GM12878 (cell line): ENCODE measurements around the gene VWA7. TPM values are rescaled to one million over a fixed set of nuclear protein-coding genes. Genes with fewer than 3 reads are reported as not detected.

Experiments
- ATAC-seq: fragments of 200-7000 bp; cut with Tn5 transposase; 3 replicates; pipeline ENCODE4 v1.9.1; 2020; ENCODE audit warnings: mild to moderate bottlenecking, moderate library complexity
- BruUV-seq: library from RNA; stranded (reverse); fragments of 400-500 nt; replicated peaks from 2 replicates; lab custom pipeline; 2021; lab: Mats Ljungman, UMichigan
- CTCF ChIA-PET: fragments of 300-600 bp; sonication (Branson Sonifier 250); formaldehyde crosslinking; extraction: SDS; loops from one replicate; lab custom pipeline; 2021; ENCODE audit warnings: inconsistent platforms; lab: Yijun Ruan, JAX
- POLR2A ChIA-PET: fragments of 350-600 bp; formaldehyde crosslinking; extraction: SDS; loops from one replicate; lab custom pipeline; 2021; ENCODE audit warnings: inconsistent platforms; lab: Charles Lee
- RAD21 ChIA-PET: fragments of 300-600 bp; sonication (Branson Sonifier 250); formaldehyde crosslinking; loops from one replicate; lab custom pipeline; 2023; ENCODE audit warnings: antibody characterized with exemption; ENCODE audit not compliant: unreplicated experiment; lab: Charles Lee
- SMC1A ChIA-PET: fragments of 300-600 bp; sonication (Branson Sonifier 250); formaldehyde crosslinking; loops from one replicate; lab custom pipeline; 2023; ENCODE audit not compliant: unreplicated experiment, uncharacterized antibody; lab: Charles Lee
- DNase-seq: peaks from one replicate; pipeline ENCODE4 v3.0.0-alpha.2; 2011; ENCODE audit warnings: low read depth, low spot score
- FAIRE-seq: peaks from 3 replicates; lab custom pipeline; 2011; peaks lifted over from hg19 to GRCh38; lab: Jason Lieb, UNC
- H2AFZ ChIP-seq: 2 replicates; pipeline ENCODE4 v1.6.0; 2011; ENCODE audit warnings: low read depth, low read length, control low read depth; ENCODE audit not compliant: control insufficient read depth
- H3K27ac ChIP-seq: 2 replicates; pipeline ENCODE4 v1.5.1; 2011; ENCODE audit warnings: control low read depth; ENCODE audit not compliant: control insufficient read depth, insufficient read depth
- H3K27me3 ChIP-seq, 2 experiments: replicated peaks in 1 of 2; 2 replicates each; pipeline versions ENCODE4 v1.6.0 to v1.6.1; 2011; ENCODE audit warnings: low read length in 1 of 2; ENCODE audit not compliant: control insufficient read depth in 2 of 2, insufficient read depth in 2 of 2
- H3K36me3 ChIP-seq, 2 experiments: 2 replicates each; pipeline ENCODE4 v1.5.1; 2011; ENCODE audit warnings: low read length in 1 of 2; ENCODE audit not compliant: control insufficient read depth in 2 of 2, insufficient read depth in 2 of 2
- H3K4me1 ChIP-seq: 2 replicates; pipeline ENCODE4 v1.6.1; 2011; ENCODE audit warnings: mild to moderate bottlenecking, low read length, moderate library complexity, mixed read lengths; ENCODE audit not compliant: control insufficient read depth, insufficient read depth
- H3K4me2 ChIP-seq: 2 replicates; pipeline ENCODE4 v1.6.0; 2011; ENCODE audit warnings: control low read depth; ENCODE audit not compliant: control insufficient read depth, insufficient read depth
- H3K4me3 ChIP-seq: fragments of 200-600 bp; sonication (generic); 2 replicates; pipeline ENCODE4 v1.5.1; 2016
- H3K79me2 ChIP-seq: 2 replicates; pipeline ENCODE4 v1.6.0; 2011; ENCODE audit warnings: low read length; ENCODE audit not compliant: control insufficient read depth, insufficient read depth
- H3K9ac ChIP-seq: 2 replicates; pipeline ENCODE4 v1.8.0; 2011; ENCODE audit warnings: low read length, control low read depth, mixed read lengths; ENCODE audit not compliant: control insufficient read depth, insufficient read depth
- H3K9me3 ChIP-seq: replicated peaks from 3 replicates; pipeline ENCODE4 v1.5.1; 2011; ENCODE audit warnings: mild to moderate bottlenecking, low read length; ENCODE audit not compliant: control insufficient read depth, insufficient read depth
- H4K20me1 ChIP-seq: 2 replicates; pipeline ENCODE4 v1.6.0; 2011; ENCODE audit not compliant: control insufficient read depth, insufficient read depth
- CBFB ChIP-seq: IDR thresholded peaks from 2 replicates; pipeline ENCODE4 v1.6.1; 2016; ENCODE audit warnings: antibody characterized with exemption, low read depth
- IKZF1 ChIP-seq: fragments of 450-650 bp; conservative IDR thresholded peaks from 2 replicates; pipeline ENCODE4 v1.6.1; 2017; ENCODE audit warnings: antibody characterized with exemption, mild to moderate bottlenecking
- MEF2B ChIP-seq: fragments of 450-650 bp; IDR thresholded peaks from 2 replicates; pipeline ENCODE4 v1.6.1; 2018; ENCODE audit warnings: mild to moderate bottlenecking, moderate library complexity; ENCODE audit not compliant: partially characterized antibody, poor library complexity, severe bottlenecking
- POU2F2 ChIP-seq: IDR thresholded peaks from 3 replicates; pipeline ENCODE4 v1.6.1; 2011; ENCODE audit warnings: low read depth, mild to moderate bottlenecking, low read length, borderline replicate concordance
- SMC3 ChIP-seq: IDR thresholded peaks from 2 replicates; pipeline ENCODE4 v1.6.1; 2011; ENCODE audit warnings: low read length, improper control_type of control experiment, borderline replicate concordance
- STAT1 ChIP-seq: fragments of 450-650 bp; conservative IDR thresholded peaks from 2 replicates; pipeline ENCODE4 v1.6.1; 2014; ENCODE audit warnings: antibody characterized with exemption, mild to moderate bottlenecking
- USF1 ChIP-seq: IDR thresholded peaks from 2 replicates; pipeline ENCODE4 v1.6.1; 2011; ENCODE audit warnings: borderline replicate concordance, low read depth, mild to moderate bottlenecking, moderate library complexity, mixed read lengths, low read length; ENCODE audit not compliant: insufficient read depth; ENCODE audit errors: extremely low read length
- WGBS: methylation state at CpG from one replicate; pipeline ENCODE4 v1.1.6; 2016; ENCODE audit warnings: low lambda C conversion rate; ENCODE audit not compliant: insufficient replicate concordance, insufficient coverage; ENCODE audit errors: missing lambda C conversion rate; 5-methylcytosine and 5-hydroxymethylcytosine counted together
- in situ Hi-C: fragments of 300-500 bp; cut with MboI; formaldehyde crosslinking; loops from 9 replicates; pipeline ENCODE4 v1.14.3; 2018; ENCODE audit warnings: mixed read lengths
- intact Hi-C: fragments of 100-400 bp; cut with micrococcal nuclease; formaldehyde crosslinking; loops from one replicate; pipeline ENCODE4 v1.14.2; 2022; ENCODE audit not compliant: unreplicated experiment
- polyA plus RNA-seq, 11 experiments: library from polyadenylated mRNA; depleted of rRNA in 4 of 11; unstranded in 6 of 11; stranded (reverse) in 5 of 11; fragments of >200 nt; fragmentation: Nextera tagmentation in 4 of 11; fragmentation: Illumina TruSeq in 1 of 11; extraction: Ambion mirVana in 4 of 11; extraction: Trizol in 1 of 11; gene quantifications; 1 replicate in 1 of 11; 2 replicates in 10 of 11; pipeline versions ENCODE4 v1.2.1 to v1.2.3, GENCODE V29; 2011 to 2016; ENCODE audit warnings: inconsistent platforms in 2 of 11, missing spikeins in 2 of 11, low read depth in 1 of 11
- total RNA-seq, 4 experiments: library from RNA; depleted of rRNA in 3 of 4; stranded (reverse); fragments of >200 nt in 3 of 4; fragmentation: Illumina TruSeq in 1 of 4; extraction: Trizol in 1 of 4; gene quantifications; 2 replicates each; pipeline versions ENCODE4 v1.2.1 to v1.2.3, GENCODE V29; 2013 to 2021

Gene VWA7
- total and polyA plus RNA-seq, 10 of the 15 experiments (the other 5 are each of a cell fraction or from before 2014, with no cell fraction given), result 0.11 to 3.1 (median 1.2) TPM; not detected in 1

GRCh38 chr6:31733734-31734133 is 43.4 kb downstream of the VWA7 start:
- Histone ChIP-seq H3K27me3 (no peaks in the 10 kb centered on the region), H3K4me3 (peak overlapping the region; percentile 100; the same call in 1 of the 2 replicates), H3K4me2 (peak overlapping the region; percentile 99), H3K9ac (peak overlapping the region; percentile 98), H2AFZ (no peak overlapping the region), H3K9me3 (no peaks in the 10 kb centered on the region), H3K36me3 (peaks cover 6 to 15% of the 10 kb centered on the region in 2 experiments; a peak in 3 of 4 replicates), H3K79me2 (peaks cover 40% of the 10 kb centered on the region), H3K4me1 (peaks cover 31% of the 10 kb centered on the region), H3K27ac (peak overlapping the region; percentile 99; the same call in 1 of the 2 replicates), H4K20me1 (0 out of 2 replicates have a peak, but pooled peaks cover 4% of the 10 kb centered on the region)
- POLR2A ChIA-PET, result interaction anchor here (1.6 to 9.7 kb wide), 3 partner anchors 73 to 101 kb away, joined by 3 to 158 read pairs (median 122); partner anchors contain the start of genes HSPA1B and LSM2
- CTCF ChIA-PET, result interaction anchor here (1.1 to 15.8 kb wide), 3 partner anchors 9 to 38 kb away, joined by 4 to 208 read pairs (median 4); no protein-coding TSS in a partner anchor
- DNase-seq (no peak), ATAC-seq (no peak), FAIRE-seq (no peak)
- in situ Hi-C loops (no loop called here), intact Hi-C loops (loop anchor here (5.0 kb wide), 1 partner anchor 51 kb away; the partner anchor contains the start of gene LY6G5C)
- 75% methylated on average over 4 of the region's 4 CpGs for WGBS
- TF ChIP-seq IKZF1 (no peak), POU2F2 (no peak), CBFB (no peak), MEF2B (no peak), STAT1 (no peak), USF1 (no peak), SMC3 (no peak)
- SMC1A ChIA-PET, result interaction anchor here (2.2 kb wide), 1 partner anchor 87 kb away, joined by 5 read pairs; no protein-coding TSS in a partner anchor
- RAD21 ChIA-PET, result interaction anchor here (1.2 to 2.5 kb wide), 2 partner anchors 36 to 96 kb away, joined by 3 to 9 read pairs; no protein-coding TSS in a partner anchor
- no TSS peak for BruUV-seq
